ENCODE results near the gene SULF2.

The SULF2 gene

DNA sequence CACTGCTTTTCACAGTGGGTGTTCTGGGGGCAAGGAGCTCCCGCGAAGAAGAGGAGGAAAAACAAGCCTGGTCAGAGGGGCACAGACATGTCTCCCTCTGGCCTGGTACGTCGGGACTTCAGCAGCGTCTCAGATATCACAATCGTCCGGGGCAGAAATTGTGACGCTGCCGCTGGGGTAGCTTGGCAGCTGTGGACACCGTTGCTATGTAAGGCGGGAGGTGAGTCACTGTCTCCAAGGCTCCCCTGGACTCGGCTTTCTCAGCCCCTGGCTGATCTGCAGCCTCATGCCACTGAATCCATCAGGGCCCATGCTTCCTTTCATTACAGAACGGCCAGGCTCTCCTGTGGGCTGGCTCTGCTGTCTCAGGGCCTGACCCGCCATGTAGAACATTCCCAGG, 98.7 kb downstream of the SULF2 start:
- Histone ChIP-seq H3K4me3 (ENCODE audit: low read depth, low read length) (no peak overlapping the region), H3K4me1 (no peaks in the 10 kb centered on the region), H3K9me3 (no peaks in the 10 kb centered on the region; the same call in none of the 2 replicates), H3K27me3 (no peaks in the 10 kb centered on the region), H3K36me3 (peaks cover 38% of the 10 kb centered on the region)
- TF ChIP-seq, protein P1, sequence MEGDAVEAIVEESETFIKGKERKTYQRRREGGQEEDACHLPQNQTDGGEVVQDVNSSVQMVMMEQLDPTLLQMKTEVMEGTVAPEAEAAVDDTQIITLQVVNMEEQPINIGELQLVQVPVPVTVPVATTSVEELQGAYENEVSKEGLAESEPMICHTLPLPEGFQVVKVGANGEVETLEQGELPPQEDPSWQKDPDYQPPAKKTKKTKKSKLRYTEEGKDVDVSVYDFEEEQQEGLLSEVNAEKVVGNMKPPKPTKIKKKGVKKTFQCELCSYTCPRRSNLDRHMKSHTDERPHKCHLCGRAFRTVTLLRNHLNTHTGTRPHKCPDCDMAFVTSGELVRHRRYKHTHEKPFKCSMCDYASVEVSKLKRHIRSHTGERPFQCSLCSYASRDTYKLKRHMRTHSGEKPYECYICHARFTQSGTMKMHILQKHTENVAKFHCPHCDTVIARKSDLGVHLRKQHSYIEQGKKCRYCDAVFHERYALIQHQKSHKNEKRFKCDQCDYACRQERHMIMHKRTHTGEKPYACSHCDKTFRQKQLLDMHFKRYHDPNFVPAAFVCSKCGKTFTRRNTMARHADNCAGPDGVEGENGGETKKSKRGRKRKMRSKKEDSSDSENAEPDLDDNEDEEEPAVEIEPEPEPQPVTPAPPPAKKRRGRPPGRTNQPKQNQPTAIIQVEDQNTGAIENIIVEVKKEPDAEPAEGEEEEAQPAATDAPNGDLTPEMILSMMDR (IDR thresholded peaks at IDR 0.05; ENCODE audit: low read depth, low read length): no peak
- DNase-seq: no peak

DNA sequence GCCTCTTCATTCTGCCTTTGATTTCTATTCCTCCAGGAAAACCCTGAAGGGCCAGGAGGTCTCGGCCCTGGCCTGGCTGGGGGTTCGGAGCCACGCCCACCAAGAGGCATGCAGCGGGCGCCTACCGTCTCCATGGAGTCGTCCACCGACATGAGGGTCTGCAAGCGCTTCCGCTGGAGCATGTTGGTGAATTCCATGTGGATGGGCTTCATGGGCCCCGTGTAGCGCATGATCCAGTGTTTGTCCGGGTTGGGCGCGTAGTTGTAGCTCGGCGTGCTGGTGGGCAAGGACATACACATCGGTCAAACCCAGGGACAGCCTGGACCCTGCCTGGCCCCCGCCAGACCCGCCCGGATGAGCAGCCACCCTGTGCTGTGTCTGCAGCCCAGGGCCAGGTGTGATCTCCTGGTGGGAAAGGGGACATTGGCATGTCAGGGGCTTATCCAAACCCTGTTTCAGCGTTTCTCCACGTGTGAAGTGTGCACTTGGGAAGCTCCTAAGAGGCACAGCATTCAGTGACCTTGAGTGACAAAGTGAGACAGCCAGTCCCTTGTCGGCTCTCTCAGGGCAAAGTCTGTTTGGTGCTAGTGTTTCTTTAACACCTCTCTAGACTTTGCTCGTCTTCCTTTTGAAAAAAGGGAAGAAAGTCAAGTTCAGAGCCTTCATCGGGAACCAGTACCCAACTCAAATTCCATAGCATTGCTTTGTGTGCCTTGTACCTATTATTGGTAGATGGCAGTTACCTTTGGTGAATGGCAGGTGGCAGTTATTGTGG, 100.8 kb downstream of the SULF2 start:
- Histone ChIP-seq H3K36me3 (peaks cover 41% of the 10 kb centered on the region), H3K4me1 (no peaks in the 10 kb centered on the region), H3K27me3 (no peaks in the 10 kb centered on the region), H3K9me3 (no peaks in the 10 kb centered on the region), H3K4me3 (ENCODE audit: low read depth, low read length) (no peak overlapping the region)
- no peak for DNase-seq
- TF ChIP-seq, protein P1 (IDR thresholded peaks at IDR 0.05; ENCODE audit: low read depth, low read length): no peak

DNA sequence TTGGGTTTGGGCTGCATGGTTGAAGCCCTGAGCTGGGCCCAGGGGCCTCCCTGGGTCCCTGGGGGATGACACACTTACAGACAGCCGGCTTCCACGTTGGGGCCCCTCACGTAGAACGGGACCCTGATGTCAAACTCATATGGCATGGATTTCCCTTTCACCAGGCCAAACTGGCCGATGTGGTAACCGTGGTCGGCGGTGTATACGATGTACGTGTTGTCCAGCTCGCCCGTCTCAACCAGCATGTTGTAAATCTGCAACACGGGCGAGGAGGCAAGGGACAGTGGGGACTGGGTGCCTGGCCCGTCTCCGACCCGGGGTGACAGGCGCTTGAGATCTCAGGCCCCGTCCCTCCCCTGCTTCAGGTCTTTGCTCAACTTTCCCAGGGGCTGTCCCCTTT, 102.4 kb downstream of the SULF2 start:
- TF ChIP-seq, protein P1 (IDR thresholded peaks at IDR 0.05; ENCODE audit: low read depth, low read length): no peak
- H3K36me3 ChIP-seq: peaks cover 33% of the 10 kb centered on the region
- H3K4me1 ChIP-seq: no peaks in the 10 kb centered on the region
- H3K4me3 ChIP-seq (ENCODE audit: low read depth, low read length): no peak overlapping the region
- no peaks in the 10 kb centered on the region for H3K27me3 ChIP-seq
- no peaks in the 10 kb centered on the region for H3K9me3 ChIP-seq
- no peak for DNase-seq

DNA sequence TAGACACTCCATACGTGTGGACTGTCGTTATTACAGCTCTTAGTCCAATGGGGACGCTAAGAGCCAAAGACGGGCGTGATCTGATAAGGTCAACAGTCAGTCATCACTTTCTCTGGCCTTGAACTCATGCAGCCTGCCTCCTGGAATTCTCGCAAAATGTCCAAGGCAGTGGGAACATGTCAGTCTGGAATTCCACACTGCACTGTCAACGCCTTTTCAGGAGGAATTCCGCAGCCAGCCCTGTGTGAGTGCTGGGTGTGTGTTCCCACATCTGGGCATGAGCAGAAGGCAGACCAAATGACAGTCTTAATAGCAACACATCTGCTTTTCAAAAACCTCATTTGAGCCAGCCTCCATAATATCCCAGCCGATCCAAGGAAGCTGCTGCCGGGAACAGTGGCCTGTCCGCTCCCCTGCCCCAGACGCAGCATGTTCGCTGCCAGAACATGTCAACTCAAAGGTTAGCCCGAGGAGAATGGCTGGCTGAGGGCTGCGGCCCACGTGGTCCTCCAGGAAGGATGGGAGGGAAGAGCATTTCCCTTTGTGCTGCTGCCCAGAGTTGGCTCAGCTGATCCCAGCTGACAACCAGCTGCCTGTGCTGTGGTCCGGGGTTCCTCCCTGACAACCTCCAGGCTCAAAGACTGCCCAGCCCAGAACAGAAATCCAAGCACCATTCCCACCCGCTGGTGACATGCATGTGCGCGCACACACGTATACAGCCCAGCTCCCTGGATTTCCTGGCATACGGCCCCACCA, 103.1 kb downstream of the SULF2 start:
- DNase-seq: peak; percentile 38
- no peaks in the 10 kb centered on the region for H3K4me1 ChIP-seq

DNA sequence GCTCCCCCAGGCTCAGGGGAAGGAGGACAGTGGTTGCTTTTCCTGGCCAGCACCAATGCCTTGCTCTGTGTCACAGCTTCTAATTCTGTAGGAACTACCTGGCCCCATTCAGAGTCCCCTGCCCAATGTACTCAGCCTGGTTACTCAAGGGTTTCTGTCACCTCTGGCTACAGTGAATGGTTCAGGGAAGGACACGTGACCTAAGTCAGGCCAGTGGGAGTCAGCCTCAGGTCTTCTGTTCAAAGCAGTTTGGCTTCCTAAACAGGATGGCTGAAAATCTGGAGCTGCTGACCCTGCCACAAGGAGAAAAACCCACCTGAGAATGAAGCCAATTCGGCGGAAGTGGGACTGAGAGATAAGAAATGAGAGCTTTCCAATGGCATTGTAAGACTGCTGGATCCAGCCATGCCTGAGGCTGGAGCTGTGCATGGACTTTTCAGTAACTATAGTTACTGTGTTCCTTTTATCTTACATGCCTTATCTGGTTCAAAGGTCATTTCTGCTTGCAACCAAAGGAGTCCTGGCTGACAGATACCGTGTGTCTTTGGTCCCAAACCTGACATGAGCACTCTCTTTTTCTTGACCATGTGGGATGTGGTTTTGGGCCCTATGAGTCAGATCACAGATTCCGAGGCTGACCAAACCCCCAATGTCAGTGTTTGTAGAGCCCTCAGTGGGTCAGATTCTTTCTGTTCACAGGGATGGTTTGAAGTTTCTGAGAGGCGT, 104.3 kb downstream of the SULF2 start:
- Histone ChIP-seq H3K4me1 (no peaks in the 10 kb centered on the region), H3K36me3 (peaks cover 31% of the 10 kb centered on the region), H3K9me3 (no peaks in the 10 kb centered on the region), H3K27me3 (no peaks in the 10 kb centered on the region), H3K4me3 (ENCODE audit: low read depth, low read length) (no peak overlapping the region)
- TF ChIP-seq, protein P1 (IDR thresholded peaks at IDR 0.05; ENCODE audit: low read depth, low read length): no peak
- no peak for DNase-seq

More for the DNA sequence above, 103.1 kb downstream of the SULF2 start:
- H3K4me3 ChIP-seq (ENCODE audit: low read depth, low read length): no peak overlapping the region
- peaks cover 33% of the 10 kb centered on the region for H3K36me3 ChIP-seq
- no peaks in the 10 kb centered on the region for H3K9me3 ChIP-seq
- no peaks in the 10 kb centered on the region for H3K27me3 ChIP-seq
- TF ChIP-seq, protein P1 (IDR thresholded peaks at IDR 0.05; ENCODE audit: low read depth, low read length): no peak

All from BE2C (cell line).